Ecto neural progenitor cell (in vitro differentiated cells): ENCODE results near the gene KRTAP5-6.

Experiments
- DNase-seq: peaks from one replicate; pipeline ENCODE4 v3.0.0-alpha.2; 2018; ENCODE audit warnings: low spot score

KRTAP5-6 gene

GRCh38 chr11:1702506-1702905, 5.5 kb downstream of the KRTAP5-6 start:
- no peak for DNase-seq

- no peak for DNase-seq
Observed at GRCh38 chr11:1703146-1703545, 6.2 kb downstream of the KRTAP5-6 start.

GRCh38 chr11:1705126-1706052, 8.4 kb downstream of the KRTAP5-6 start:
- no peak for DNase-seq

DNA sequence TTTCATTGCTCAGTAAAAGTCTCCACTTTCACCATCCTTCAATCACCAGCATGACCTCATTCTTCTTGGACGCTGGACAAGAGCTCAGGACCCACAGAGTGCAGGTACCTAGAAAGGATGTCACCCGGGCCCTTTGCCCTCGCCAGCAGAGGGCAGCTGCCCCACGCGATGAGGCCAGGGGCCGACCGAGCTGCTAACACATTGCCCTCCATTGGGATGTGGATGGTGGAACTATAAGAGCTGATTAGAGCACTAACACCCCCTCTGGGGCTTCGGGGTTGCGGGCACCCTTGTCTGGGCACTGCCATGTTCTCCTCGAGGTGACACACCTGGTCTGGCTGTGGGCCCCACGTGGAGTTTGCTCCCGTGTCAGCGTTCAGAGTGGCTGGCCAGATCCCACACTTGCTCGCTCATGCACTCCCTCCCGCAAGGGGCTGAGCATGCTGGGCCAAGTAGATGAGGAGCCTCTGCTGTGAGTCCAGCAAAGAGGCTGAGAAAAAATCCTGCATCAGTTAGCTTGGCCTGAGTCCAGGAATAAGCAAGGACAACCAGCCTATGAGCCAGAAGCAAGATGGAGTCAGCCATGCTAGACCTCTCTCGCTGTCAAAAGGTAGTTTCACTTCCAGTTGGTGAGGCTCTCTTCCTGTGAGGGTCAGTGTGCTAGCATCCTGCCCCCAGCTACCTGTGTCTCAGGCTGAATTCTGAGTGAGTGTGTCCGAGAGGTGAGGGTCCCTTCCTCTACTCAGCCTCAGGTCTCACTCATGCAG, 9.8 kb downstream of the KRTAP5-6 start:
- DNase-seq = no peak

DNA sequence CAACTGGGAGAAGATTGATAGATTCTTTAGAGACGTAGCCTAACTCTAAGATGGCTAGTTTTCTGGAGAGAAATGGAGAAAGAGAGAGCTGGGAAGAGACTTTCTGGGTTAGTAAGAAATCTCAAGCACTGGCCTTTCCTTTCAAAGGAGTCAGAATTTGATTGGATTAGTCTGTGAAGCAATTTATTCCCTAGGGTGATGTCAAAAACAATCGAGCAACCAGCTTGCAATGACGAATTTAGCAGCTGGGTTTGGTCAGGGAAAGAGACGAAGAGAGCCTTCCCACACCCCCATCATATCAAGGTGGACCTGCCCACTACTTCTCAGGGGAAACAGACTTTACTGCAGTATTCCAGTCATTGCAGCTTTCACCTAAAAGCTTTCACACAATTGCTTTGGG, 10.8 kb downstream of the KRTAP5-6 start:
- DNase-seq = no peak

DNA sequence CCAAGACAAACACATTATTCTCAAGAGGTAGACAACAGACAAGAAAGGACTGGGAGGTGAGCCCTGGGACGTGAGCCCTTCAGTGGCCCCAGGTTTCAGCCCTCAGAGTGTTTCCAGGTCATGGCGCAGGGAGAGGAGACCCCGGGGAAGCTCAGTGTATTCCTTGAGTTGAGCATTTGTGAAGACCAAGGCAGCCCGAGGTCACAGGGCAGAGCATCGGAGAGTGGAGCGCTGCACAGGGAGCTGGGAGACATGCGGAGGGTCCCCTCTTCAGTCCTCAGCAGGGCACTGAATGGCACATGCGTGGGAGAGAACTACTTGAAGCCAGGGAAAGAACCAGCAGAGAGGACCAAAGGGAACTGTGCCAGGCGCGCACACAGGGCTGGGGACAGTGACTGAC, 11.7 kb downstream of the KRTAP5-6 start:
- DNase-seq = no peak

DNA sequence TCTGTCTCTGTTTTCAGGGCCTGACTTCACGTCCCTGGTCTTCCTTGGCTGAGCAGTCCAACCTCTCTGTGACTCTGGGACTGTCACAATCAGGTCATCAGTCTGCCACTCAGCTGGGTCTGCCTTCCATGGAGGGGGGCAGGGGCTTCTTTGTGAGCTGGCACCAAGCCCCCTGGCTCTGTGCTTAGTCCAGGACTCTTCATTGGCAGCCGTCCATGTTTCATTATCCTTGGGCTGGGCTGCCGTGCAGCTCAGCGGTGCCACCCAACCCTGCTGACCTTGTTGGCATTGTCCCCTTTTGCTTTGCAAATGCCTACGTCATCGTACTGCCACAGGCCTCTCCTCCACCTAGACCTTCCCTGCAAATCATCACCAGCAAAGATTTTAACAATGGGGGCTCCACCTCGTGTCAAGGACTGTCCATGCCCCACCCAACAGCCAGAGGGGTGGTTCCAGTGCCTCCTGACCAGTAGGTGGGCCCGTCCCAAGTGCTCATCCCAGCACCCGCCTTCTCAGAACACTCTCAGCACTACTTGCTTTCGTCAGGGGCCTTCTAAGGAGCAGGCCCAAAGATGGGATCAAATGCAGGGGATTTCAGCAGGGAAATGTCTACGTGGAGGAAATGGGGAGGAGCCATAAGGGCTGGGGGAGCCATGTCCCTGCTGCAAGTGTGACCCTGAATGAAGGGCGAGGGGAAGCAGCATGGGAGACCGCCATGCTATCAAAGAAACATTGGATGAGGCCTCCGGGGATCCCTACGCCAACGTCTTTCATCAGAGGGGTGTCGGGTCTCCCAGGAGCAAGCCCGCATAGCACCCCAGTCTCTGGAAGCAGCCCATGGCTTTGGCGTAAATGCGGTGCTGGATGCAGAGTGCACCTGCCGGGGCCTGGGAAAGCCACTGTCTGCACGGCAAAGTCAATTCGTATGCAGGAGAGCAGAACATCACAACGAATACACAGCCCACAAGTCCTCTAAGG, 18.2 kb downstream of the KRTAP5-6 start:
- DNase-seq = no peak

GRCh38 chr11:1717745-1718144, 20.8 kb downstream of the KRTAP5-6 start:
- DNase-seq = no peak

DNA sequence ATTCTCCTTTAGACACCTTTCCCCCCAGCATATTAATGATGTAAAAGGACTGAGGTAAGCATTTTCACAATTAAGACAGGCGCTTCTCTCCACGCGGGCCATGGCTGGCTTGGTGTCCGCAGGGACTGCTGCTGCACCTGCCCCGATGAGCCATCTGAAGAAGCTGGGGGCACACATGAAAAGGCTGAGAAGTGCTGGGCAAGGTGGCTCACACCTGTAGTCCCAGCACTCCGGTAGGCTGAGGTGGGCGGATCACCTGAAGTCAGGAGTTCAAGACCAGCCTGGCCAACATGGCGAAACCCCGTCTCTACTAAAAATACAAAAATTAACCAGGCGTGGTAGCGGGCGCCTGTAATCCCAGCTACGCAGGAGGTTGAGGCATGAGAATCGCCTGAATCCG, 21.3 kb downstream of the KRTAP5-6 start:
- no peak for DNase-seq

GRCh38 chr11:1719781-1720180, 22.8 kb downstream of the KRTAP5-6 start:
- no peak for DNase-seq

DNA sequence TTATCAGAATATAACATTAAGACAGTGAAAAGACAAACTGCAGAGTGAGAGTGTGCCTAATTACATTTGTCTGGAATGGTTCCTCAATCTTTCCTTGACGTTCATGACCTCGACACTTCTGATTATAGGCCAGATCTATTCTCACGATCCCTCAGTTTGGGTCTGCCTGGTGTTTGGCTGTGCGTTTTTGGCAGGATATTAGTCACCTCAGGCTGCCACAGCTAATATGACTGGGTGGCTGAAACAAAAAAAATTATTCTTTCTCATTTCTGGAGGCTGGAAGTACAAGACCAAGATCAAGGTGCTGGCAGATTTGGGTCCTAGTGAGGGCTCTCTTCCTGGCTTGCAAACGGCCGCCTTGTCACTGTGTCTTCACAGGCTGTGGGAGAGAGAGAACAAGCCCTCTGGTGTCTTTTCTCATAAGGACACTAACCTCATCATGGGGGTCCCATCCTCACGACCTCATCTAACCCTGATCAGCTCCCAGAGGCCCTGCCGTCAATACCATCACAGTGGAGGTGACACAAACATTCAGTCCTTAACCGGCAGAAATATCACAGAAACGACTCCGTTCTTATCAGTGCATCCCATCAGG, 30.2 kb downstream of the KRTAP5-6 start:
- no peak for DNase-seq

GRCh38 chr11:1727861-1728260, 30.9 kb downstream of the KRTAP5-6 start:
- no peak for DNase-seq

- no peak for DNase-seq
Observed at GRCh38 chr11:1728301-1728700, 31.3 kb downstream of the KRTAP5-6 start.

GRCh38 chr11:1728931-1729691, 32.1 kb downstream of the KRTAP5-6 start:
- no peak for DNase-seq

DNA sequence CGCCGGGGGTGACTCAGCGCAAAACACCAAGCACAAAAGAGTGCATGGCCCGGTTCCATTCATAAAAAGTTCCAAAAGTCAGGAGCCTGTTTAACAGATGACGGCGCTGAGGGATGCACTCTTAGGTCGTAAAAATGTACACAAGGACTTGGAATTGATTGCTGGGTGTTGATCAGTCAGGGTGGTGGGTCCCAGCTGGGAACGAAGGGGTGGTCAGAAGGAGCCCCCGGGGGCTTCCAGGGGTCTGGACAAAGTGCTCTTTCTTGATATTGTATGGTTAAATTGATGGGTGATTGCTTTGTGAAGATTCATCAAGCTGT, 32.7 kb downstream of the KRTAP5-6 start:
- no peak for DNase-seq

GRCh38 chr11:1730059-1730629, 33.1 kb downstream of the KRTAP5-6 start:
- no peak for DNase-seq

- no peak for DNase-seq
Observed at GRCh38 chr11:1731451-1732059, 34.6 kb downstream of the KRTAP5-6 start.

GRCh38 chr11:1732418-1733008, 35.5 kb downstream of the KRTAP5-6 start:
- no peak for DNase-seq

GRCh38 chr11:1733009-1733715, 36.2 kb downstream of the KRTAP5-6 start:
- no peak for DNase-seq
